ENCODE results near the gene ENO3.

The ENO3 gene

GRCh38 chr17:4974115-4974670 lies 23.3 kb downstream of the ENO3 start:
- no peak for TF ChIP-seq CTCF (IDR thresholded peaks at IDR 0.05)
- TF ChIP-seq ZFX (IDR thresholded peaks at IDR 0.05; ENCODE audit: borderline replicate concordance) = no peak
- no peak overlapping the region for H3K27ac ChIP-seq

DNA sequence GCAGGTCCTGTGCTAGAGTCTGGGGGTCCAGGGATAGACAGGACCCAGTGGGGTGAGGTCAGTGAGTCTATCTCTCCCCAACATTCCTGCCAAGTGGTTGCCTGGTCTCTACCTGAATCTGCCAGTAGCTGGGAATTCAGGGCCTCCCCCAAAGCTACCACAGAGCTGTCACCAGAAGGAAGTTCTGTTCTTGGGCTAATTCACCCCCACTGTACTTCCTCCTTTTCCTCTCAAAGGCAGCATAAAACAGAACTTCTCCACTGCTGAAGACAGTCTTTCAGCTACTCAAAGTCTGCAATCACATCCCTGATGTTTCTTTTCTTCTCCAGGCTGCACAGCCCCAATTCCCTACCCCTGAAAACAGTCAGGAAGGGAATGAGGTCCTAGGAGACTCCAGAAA lies 27.8 kb downstream of the ENO3 start:
- no peak for TF ChIP-seq ZFX (IDR thresholded peaks at IDR 0.05; ENCODE audit: borderline replicate concordance)
- TF ChIP-seq CTCF (IDR thresholded peaks at IDR 0.05) = no peak
- no peak overlapping the region for H3K27ac ChIP-seq

DNA sequence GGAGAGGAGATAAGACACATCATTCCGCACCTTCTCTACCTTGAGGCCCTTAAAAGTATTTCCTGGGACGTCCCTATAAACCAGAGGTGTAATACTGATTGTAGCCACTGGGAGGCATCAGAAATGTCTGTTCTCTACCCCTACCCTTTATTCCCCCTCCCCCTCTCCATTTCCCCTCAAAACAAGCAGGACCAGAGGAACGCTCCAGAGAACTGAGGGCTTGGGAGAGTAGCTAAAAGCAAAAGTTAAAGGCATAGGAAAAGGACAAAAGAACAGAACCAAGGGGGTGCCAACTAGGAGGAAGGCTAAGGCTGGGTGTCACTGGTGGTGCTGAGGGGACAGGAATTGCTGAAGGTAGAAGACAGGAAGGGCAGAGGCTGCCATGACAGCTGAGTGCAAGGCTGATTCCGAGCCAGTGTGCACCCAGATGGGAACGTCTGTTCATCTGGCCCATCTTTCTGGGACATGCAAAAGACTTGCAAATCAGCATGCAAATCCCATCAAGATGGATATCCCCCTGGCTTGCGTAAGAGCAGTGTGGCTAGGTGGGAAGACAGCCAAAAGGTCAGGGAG lies 29.8 kb downstream of the ENO3 start:
- TF ChIP-seq CTCF (IDR thresholded peaks at IDR 0.05) (peak; percentile 79), ZFX (IDR thresholded peaks at IDR 0.05; ENCODE audit: borderline replicate concordance) (no peak)
- H3K27ac ChIP-seq = no peak overlapping the region

DNA sequence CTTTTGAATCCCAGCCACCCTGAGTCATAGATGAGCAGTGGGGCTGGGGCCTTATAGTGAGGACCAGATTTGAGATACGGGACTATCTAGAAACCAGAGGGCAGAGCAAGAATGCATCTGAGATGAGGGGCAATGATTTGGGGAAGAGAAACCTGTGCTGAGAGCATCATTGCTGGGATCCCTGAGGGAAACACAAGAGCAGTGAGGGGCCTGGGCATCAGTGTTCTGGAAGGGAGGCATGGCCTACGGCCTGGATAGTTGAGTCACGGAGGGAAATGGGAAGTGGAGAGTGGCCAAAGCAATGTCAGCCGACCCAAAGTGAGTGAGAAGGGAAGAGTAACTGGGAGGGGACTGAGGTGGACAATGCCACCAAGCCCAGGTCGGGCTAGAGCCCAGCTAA lies 31.4 kb downstream of the ENO3 start:
- TF ChIP-seq ZFX (IDR thresholded peaks at IDR 0.05; ENCODE audit: borderline replicate concordance) = no peak
- TF ChIP-seq CTCF (IDR thresholded peaks at IDR 0.05) = no peak
- no peak overlapping the region for H3K27ac ChIP-seq

GRCh38 chr17:4986403-4986802 lies 35.5 kb downstream of the ENO3 start:
- H3K27ac ChIP-seq = peak overlapping the region; percentile 87
- no peak for TF ChIP-seq ZFX (IDR thresholded peaks at IDR 0.05; ENCODE audit: borderline replicate concordance)
- no peak for TF ChIP-seq CTCF (IDR thresholded peaks at IDR 0.05)

GRCh38 chr17:4986951-4987766 lies 36.2 kb downstream of the ENO3 start, which contains the start of gene CAMTA2:
Gene CAMTA2, minus strand, starts transcription at chr17:4987675. Its CDS starts 1,453 bp downstream, at chr17:4986222.
- TF ChIP-seq CTCF (IDR thresholded peaks at IDR 0.05) (peak; percentile 86), ZFX (IDR thresholded peaks at IDR 0.05; ENCODE audit: borderline replicate concordance) (no peak)
- H3K27ac ChIP-seq = peak within 1 kb of the TSS; percentile 87

Data from 22Rv1 (cell line).